ENCODE results near the gene CARMIL1.

Gene CARMIL1

DNA sequence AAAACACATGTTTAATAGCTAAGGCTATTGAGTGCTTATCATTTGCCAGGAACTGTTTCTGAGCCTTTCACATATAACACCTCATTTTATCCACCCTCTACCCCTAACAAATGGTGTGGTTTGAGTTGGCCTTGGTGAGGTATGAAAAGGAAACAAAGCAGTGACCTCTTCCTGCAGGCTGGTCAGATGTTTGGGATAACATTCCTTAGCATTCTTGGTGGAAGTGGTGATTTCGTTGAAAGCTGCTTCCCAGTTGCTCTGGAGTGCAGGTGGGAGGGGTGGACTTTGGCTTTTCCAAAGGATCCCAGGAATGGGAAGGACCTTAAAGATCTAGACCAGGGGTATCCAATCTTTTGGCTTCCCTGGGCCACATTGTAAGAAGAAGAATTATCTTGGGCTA is 41.3 kb downstream of the CARMIL1 start:
- TF ChIP-seq, protein P1, sequence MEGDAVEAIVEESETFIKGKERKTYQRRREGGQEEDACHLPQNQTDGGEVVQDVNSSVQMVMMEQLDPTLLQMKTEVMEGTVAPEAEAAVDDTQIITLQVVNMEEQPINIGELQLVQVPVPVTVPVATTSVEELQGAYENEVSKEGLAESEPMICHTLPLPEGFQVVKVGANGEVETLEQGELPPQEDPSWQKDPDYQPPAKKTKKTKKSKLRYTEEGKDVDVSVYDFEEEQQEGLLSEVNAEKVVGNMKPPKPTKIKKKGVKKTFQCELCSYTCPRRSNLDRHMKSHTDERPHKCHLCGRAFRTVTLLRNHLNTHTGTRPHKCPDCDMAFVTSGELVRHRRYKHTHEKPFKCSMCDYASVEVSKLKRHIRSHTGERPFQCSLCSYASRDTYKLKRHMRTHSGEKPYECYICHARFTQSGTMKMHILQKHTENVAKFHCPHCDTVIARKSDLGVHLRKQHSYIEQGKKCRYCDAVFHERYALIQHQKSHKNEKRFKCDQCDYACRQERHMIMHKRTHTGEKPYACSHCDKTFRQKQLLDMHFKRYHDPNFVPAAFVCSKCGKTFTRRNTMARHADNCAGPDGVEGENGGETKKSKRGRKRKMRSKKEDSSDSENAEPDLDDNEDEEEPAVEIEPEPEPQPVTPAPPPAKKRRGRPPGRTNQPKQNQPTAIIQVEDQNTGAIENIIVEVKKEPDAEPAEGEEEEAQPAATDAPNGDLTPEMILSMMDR (conservative IDR thresholded peaks at IDR 0.05; ENCODE audit: low read depth, low read length): no peak
- no peak overlapping the region for H3K4me3 ChIP-seq (ENCODE audit: low read depth, low read length)
- no peak for DNase-seq (ENCODE audit: low read depth)

DNA sequence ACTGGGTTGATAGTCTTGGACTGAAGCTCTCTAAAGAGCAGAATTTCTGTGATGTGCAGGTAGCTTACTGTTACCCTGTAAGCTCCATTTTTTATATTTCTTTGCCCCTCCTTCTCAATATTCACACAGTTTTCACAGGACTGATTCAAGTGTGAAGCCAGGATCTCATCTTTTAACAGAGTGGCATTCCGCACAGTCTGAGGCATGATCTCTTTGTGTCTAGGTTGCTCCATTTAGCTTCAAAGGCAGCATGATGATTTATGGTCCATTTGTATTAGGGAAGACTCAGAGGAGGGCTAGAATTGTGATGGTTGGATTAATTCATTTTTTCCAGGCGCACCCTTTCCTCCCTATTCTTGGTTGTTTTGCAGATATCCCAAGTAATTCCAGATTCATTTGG is 43.5 kb downstream of the CARMIL1 start:
- no peak overlapping the region for H3K4me3 ChIP-seq (ENCODE audit: low read depth, low read length)

DNA sequence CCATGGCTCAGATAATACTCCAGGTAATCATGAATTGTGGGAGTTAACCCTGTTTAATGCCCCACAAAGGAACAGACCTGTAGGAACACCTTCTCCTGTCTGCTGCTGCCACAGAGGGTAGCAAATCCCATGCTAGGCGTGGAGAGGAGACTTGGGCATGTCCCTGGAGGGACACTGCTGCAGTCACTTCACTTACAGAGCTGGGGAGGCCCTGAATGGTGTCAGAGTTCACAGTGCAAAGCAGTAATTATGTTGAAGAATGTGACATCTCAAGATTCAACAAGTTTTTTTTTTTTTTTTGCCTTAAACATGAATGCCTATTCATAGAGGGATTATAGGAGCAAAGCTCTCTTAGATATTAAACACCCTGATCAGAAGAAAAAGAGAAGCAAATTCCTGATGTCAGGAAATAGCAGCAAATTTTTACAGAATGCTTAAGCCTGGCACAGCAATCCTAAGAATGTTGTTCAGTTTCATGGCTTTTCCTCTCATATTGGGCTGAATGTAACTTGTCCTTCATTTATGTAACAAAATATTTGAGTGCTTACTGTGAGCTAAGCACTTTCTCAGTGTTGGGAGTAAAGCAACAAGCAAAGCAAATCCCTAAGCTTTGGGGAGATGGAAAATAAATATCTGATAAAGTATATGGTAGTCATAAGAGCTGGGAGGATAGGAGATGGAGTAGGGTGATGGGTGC is 45.0 kb downstream of the CARMIL1 start:
- no peak for DNase-seq (ENCODE audit: low read depth)
- no peak overlapping the region for H3K4me3 ChIP-seq (ENCODE audit: low read depth, low read length)
- TF ChIP-seq, protein P1 (conservative IDR thresholded peaks at IDR 0.05; ENCODE audit: low read depth, low read length): no peak

More for the DNA sequence above, 43.5 kb downstream of the CARMIL1 start:
- no peak for DNase-seq (ENCODE audit: low read depth)
- TF ChIP-seq, protein P1 (conservative IDR thresholded peaks at IDR 0.05; ENCODE audit: low read depth, low read length): no peak

GRCh38 chr6:25326126-25326525 is 47.0 kb downstream of the CARMIL1 start:
- DNase-seq (ENCODE audit: low read depth): no peak
- TF ChIP-seq, protein P1 (conservative IDR thresholded peaks at IDR 0.05; ENCODE audit: low read depth, low read length): no peak
- no peak overlapping the region for H3K4me3 ChIP-seq (ENCODE audit: low read depth, low read length)

- TF ChIP-seq, protein P1 (conservative IDR thresholded peaks at IDR 0.05; ENCODE audit: low read depth, low read length): no peak
- no peak overlapping the region for H3K4me3 ChIP-seq (ENCODE audit: low read depth, low read length)
- no peak for DNase-seq (ENCODE audit: low read depth)
Measured at GRCh38 chr6:25326960-25327359, 47.8 kb downstream of the CARMIL1 start.

- TF ChIP-seq, protein P1 (conservative IDR thresholded peaks at IDR 0.05; ENCODE audit: low read depth, low read length): no peak
- no peak overlapping the region for H3K4me3 ChIP-seq (ENCODE audit: low read depth, low read length)
- DNase-seq (ENCODE audit: low read depth): no peak
Measured at GRCh38 chr6:25327432-25327831, 48.3 kb downstream of the CARMIL1 start.

DNA sequence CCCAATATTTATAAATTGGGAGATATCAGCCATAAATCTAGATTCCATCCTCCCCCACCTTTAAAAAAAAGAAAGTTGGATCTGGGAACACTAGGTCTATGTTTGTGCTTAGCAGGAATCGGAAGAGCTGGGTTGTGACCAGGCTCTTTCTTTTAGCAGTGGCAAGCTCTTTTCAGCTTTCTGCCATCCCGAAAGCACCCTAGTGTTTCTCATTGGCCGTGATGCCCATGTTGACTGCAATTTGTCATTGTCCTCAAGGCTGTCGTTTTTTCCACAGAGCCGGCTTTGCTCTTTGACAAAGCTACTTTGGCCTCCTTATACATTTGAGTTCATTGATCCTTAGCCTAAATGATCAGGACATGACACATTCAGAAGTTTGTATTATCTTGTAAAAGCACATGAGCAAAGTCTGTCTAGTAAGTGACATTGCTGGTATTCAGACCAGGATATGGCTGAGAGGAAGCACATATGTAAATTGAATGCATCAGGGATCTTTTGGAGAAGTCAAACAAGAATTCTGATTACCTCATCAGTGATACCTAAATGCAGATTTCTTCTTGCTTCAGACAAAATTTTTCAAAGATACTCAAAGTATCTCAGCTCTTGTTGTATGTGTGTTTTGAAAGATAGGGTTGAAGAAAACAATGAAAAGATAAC is 50.1 kb downstream of the CARMIL1 start:
- no peak overlapping the region for H3K4me3 ChIP-seq (ENCODE audit: low read depth, low read length)
- DNase-seq (ENCODE audit: low read depth): no peak
- TF ChIP-seq, protein P1 (conservative IDR thresholded peaks at IDR 0.05; ENCODE audit: low read depth, low read length): no peak

Measured in choroid plexus epithelial cell (primary cell).